Stimulated activated CD4-positive, alpha-beta T cell treated with anti-CD3 and anti-CD28 coated beads, Interleukin-12 subunit alpha, Interleukin-12 subunit beta, amount 100 ng/mL, for 48 hours (primary cell): ENCODE data around the gene MAN1C1.
"Not testable (repeated sequence)": the region's sequence is repeated elsewhere in the genome, so short reads cannot be mapped to it uniquely, and the experiment has no call there.

Source experiments
- DNase-seq, 3 donors: peaks; one replicate each; pipeline ENCODE4 v3.0.0-alpha.2; 2020; ENCODE audit warnings: low read depth in 2 of 3, low spot score in 1 of 3

The MAN1C1 gene

GRCh38 chr1:25695771-25696311, 79.2 kb downstream of the MAN1C1 start:
- no peak for DNase-seq

DNA sequence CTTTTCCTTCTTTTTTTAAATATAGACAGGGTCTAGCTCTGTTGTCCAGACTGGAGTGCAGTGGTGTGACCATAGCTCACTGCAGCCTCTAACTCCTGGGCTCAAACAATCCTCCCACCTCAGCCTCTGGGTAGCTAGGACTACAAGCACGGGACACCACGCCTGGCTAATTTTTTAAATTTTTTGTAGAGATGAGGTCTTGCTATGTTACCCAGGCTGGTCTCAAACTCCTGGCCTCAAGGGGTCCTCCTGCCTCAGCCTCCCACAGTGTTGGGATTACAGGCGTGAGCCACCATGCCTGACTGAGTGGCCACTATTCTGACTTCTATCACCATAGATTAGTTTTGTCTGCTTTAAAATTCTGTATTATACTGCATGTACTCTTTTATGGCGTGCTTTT, 80.1 kb downstream of the MAN1C1 start:
- not testable (repeated sequence) for DNase-seq

GRCh38 chr1:25697435-25698217, 81.0 kb downstream of the MAN1C1 start:
- DNase-seq: no peak

DNA sequence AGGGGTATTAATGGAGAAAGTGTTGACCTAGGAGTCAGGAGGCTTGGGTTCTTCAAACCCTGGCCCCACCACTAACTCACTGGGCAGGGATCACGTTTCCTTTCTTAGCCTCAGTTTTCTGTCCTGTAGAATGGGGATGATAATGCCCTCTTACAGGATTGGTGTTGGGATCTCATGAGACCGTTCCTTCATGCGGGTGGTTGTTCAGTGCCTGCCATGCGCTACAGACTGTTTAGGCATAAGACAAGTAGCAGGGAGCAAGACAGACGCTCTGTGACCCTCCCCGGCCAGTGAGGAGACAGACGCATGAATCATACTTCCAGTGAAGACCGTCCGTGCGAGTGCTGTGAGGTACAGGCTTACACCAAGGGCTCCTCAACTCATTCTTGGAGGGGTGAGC, 81.7 kb downstream of the MAN1C1 start:
- DNase-seq: peak in 1 of 3 donors; percentile 47

- DNase-seq: not testable (repeated sequence)
Observed at GRCh38 chr1:25699059-25699458, 82.5 kb downstream of the MAN1C1 start.

GRCh38 chr1:25699500-25700143, 83.0 kb downstream of the MAN1C1 start:
- DNase-seq: no peak

GRCh38 chr1:25700144-25700523, 83.5 kb downstream of the MAN1C1 start:
- no peak for DNase-seq

- no peak for DNase-seq
Observed at GRCh38 chr1:25700626-25701025, 84.0 kb downstream of the MAN1C1 start.

DNA sequence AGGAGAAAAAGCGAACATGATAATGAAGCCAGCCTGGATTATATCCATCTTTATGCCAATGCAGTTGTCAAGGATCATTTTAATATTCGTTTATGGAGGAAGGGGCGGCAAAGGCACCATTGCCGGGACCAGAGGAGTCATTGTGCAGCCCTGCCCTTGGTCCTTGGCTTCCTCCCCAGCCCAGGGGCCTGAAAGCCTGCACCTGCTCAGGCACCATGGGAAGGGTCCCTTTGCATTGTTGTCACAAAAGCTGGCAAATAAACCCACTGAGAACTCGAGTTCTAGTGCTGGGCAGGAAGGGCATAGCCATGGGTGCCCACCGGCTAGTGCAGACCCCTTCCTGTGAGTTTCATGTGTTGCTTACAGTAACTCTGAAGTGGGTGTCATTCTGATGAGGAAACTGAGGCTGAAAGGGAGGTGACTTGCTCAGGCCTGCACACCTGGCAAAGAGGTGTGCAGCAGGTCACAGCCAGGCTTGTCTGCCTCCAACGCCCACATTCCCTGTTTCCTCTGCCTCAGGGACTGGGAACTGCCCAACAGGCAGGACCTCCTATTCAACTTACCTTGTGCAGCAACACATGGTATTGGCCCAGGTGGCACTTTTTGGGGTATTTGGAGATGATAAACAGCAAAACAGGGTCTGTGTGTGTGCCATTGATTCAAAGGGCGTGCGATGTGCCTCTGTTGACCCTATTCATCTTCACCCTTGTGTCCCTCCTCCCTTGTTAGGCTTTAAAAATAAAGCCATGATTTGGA, 84.6 kb downstream of the MAN1C1 start:
- no peak for DNase-seq

DNA sequence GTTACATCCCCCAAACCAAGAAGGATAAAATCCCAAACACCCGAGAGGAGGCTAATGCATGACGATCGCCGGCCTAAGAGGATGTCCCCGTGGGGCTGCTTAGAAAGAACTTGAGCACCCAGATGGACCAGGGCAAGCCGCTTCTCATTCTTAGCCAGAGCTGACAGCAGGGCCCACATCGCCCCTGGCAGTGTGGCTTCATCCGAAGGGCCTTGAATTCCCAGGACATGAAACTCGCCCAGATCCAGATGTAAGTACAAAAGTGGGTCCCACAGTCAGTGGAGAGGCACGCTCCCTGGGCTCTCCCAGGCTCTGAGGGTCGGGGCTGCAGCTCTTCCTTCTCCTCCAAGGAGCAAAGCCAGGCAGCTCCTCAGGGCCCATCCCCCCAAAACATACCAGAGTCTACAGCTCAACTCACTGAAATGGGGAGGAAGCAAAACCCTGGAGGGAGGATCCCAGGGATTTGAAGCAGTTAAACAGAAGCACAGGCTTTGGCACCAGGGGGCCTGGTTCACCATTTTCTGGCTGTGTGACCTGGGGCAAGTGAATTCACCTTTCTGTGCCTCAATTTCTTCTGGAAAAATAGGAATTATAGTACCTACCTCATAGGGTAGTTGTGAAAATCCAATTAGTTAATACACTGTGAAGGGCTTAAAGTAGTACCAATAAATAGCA, 85.6 kb downstream of the MAN1C1 start:
- no peak for DNase-seq

DNA sequence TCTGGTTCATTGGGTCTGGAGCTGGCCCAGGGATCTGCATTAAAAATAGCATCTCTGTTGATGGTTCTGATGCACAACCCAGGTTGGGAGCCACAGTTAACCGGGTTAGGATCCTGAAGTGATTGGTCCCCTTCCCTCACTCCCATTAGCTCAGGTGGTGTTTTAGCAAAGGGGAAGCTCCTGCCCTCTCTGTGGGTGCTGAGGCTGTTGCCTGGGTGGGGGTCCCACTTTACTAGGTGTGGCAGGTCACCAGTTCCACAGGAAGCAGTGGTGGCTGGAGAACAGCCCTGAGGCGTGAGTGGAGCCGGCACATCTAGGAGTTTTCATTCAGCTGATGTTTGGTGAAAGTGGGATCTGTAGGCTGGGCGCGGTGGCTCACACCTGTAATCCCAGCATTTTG, 86.5 kb downstream of the MAN1C1 start:
- no peak for DNase-seq

GRCh38 chr1:25703671-25704266, 87.2 kb downstream of the MAN1C1 start:
- DNase-seq: no peak

DNA sequence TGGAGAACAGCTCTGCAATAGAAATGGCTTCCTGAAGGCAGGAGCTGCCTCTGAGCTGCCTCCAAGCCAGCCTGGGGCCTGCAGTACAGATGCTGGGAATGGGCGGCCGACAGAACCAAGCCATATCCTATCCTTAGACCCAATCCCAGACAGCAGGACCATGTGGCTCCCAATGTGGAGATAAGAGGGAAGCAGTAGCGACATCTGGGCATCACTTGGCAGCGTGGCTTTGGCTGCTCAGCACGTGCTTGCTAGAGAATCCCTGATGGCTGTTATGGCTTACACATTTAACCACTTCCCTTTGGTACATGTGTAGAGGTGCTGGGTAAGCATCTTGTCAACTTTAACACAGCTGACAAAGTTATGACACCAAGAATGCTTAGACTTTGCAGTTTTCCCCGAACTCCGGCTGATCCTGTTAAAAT, 87.7 kb downstream of the MAN1C1 start:
- no peak for DNase-seq

DNA sequence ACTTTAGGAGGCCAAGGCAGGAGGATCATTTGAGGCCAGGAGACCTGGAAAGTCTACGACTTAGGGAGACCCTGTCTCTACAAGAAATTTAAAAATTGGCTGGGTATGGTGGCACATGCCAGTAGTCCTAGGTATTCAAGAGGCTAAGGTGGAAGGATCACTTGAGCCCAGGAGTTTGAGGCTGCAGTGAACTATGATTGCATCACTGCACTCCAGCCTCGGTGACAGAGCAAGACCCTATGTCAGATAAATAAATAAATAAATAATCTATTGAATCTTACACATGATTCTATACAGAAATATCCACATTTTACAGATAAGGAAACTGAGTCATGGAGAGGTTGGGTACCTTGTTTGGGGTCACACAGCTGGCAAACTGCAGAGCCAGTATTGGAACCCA, 89.1 kb downstream of the MAN1C1 start:
- no peak for DNase-seq

DNA sequence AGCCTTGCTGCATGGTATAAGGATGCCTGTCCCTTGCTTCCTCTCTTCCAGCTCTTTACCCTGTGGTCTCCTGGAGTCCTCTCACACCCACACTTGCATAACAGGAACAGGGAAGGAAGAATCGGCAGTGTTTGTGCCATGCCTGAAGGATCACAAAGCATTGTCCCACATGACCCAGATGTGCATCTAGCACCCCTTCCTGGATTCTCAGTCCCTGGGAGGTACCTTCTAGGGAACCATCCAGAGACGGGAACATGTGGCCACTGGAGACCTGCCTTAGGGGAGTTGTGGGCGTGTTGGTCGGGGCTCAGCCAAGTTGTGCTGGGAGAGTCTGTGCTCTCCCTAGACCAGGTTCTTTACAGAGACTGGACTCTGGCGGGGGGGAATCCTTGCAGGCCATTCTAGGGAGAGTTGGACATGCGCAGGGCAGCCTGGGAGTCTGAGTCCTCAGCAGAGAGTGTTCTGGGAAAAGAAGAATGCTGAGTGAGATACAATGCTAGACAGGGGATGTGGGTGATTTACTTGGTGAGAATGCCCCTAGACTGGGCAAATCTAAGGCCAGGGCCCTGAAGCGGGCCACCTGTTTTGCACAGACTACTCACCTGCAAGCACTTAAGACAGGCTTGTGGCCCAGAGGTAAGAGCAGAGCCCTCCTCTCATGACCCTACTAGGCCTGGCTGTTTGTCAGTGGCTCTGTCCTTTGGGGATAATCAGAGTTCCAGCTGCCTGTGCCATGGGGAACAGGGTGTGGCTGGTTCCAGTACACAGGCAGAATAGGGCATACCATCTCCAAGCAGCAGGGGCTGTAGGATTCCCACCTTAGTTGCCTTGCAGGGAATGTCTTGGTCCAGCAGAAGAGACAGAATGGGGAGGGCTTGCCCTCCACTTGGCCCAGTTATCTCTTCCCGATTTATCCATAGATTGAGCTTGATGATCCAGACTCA, 89.8 kb downstream of the MAN1C1 start:
- no peak for DNase-seq

GRCh38 chr1:25707280-25708016, 90.9 kb downstream of the MAN1C1 start:
- DNase-seq: no peak

GRCh38 chr1:25710583-25711347, 94.2 kb downstream of the MAN1C1 start:
- DNase-seq: no peak
